Central memory CD8-positive, alpha-beta T cell (primary cell): ENCODE data around the gene PCDH9.
"Not testable (repeated sequence)": the region's sequence is repeated elsewhere in the genome, so short reads cannot be mapped to it uniquely, and the experiment has no call there.

Source experiments
- ATAC-seq: fragments of 150-1000 bp; cut with Tn5 transposase; replicated peaks from 2 replicates; pipeline ENCODE4 v1.10.0; 2022; ENCODE audit warnings: mild to moderate bottlenecking, moderate FRiP score, moderate number of reproducible peaks; ENCODE audit not compliant: poor library complexity, severe bottlenecking; ENCODE audit errors: extremely low read depth
- DNase-seq, 2 donors: peaks; one replicate each; pipeline ENCODE4 v3.0.0; 2021; ENCODE audit warnings: low spot score in 2 of 2
- H3K27ac Mint-ChIP-seq: one replicate; pipeline ENCODE4 v1.8.0; 2022; ENCODE audit warnings: low read depth, mild to moderate bottlenecking, moderate library complexity, mixed read lengths
- H3K27me3 Mint-ChIP-seq: one replicate; pipeline ENCODE4 v1.8.0; 2022; ENCODE audit warnings: mixed read lengths
- H3K36me3 Mint-ChIP-seq: one replicate; pipeline ENCODE4 v1.8.0; 2022; ENCODE audit warnings: mild to moderate bottlenecking, moderate library complexity, mixed read lengths; ENCODE audit not compliant: insufficient read depth
- H3K4me1 Mint-ChIP-seq: one replicate; pipeline ENCODE4 v1.8.0; 2022; ENCODE audit warnings: mixed read lengths
- H3K4me3 Mint-ChIP-seq: one replicate; pipeline ENCODE4 v1.8.0; 2022; ENCODE audit warnings: mild to moderate bottlenecking, moderate library complexity, mixed read lengths
- H3K9me3 Mint-ChIP-seq: one replicate; pipeline ENCODE4 v1.8.0; 2022; ENCODE audit warnings: mixed read lengths

The PCDH9 gene

DNA sequence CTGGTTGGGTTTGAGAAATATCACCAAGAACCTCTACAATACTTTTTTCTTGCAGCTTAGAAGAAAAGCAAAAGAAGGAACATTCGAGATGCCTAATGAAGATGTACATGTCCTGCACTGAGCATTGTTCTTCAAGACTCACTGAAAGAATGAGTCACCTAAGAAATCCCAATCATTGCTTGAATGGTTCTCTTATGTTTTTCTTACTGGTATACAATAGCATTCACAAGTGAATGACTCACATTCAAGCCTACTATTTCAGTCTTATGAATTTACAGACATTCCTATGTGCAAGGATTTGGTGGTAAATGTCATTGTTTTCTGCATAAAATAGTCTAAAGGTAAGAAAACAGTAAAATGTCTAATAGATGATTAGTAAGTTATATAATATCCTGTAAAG is 594.6 kb downstream of the PCDH9 start:
- H3K36me3 Mint-ChIP-seq, result no peaks in the 10 kb centered on the region
- no peak overlapping the region for H3K4me3 Mint-ChIP-seq
- ATAC-seq, result no peak
- H3K9me3 Mint-ChIP-seq, result peaks cover 6% of the 10 kb centered on the region
- H3K27ac Mint-ChIP-seq, result no peak overlapping the region
- no peaks in the 10 kb centered on the region for H3K4me1 Mint-ChIP-seq
- DNase-seq, result no peak
- no peaks in the 10 kb centered on the region for H3K27me3 Mint-ChIP-seq

DNA sequence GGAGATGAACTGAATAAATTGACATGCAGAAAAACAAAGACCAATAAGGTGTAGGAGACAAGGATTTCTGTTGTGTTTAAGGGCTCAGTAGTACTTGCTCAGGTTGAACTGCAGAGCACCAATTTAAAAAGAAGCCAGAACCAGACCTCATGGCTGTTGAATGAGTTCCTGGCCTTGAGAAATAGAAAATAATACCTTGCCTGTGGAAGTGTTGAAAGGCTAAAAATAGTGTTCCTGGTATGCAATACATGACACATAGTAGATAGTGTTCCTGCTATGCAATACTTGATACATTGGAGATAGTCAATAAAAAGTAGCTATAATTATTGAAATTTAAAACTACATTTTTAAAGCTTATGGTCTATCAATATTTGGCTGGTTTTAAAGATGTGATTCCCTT is 595.8 kb downstream of the PCDH9 start:
- DNase-seq (no peak), ATAC-seq (no peak)
- H3K4me3 Mint-ChIP-seq, result no peak overlapping the region
- peaks cover 6% of the 10 kb centered on the region for H3K9me3 Mint-ChIP-seq
- no peaks in the 10 kb centered on the region for H3K4me1 Mint-ChIP-seq
- no peak overlapping the region for H3K27ac Mint-ChIP-seq
- H3K27me3 Mint-ChIP-seq, result no peaks in the 10 kb centered on the region
- H3K36me3 Mint-ChIP-seq, result no peaks in the 10 kb centered on the region

- ATAC-seq (no peak), DNase-seq (no peak)
- no peak overlapping the region for H3K4me3 Mint-ChIP-seq
- H3K27me3 Mint-ChIP-seq, result no peaks in the 10 kb centered on the region
- no peaks in the 10 kb centered on the region for H3K36me3 Mint-ChIP-seq
- H3K9me3 Mint-ChIP-seq, result no peaks in the 10 kb centered on the region
- H3K4me1 Mint-ChIP-seq, result no peaks in the 10 kb centered on the region
- H3K27ac Mint-ChIP-seq, result no peak overlapping the region
Measured at GRCh38 chr13:66627512-66627911, 602.6 kb downstream of the PCDH9 start.

- Mint-ChIP-seq H3K27me3 (no peaks in the 10 kb centered on the region), H3K27ac (no peak overlapping the region), H3K4me3 (no peak overlapping the region), H3K4me1 (no peaks in the 10 kb centered on the region), H3K36me3 (no peaks in the 10 kb centered on the region), H3K9me3 (peaks cover 12% of the 10 kb centered on the region)
- DNase-seq, result no peak
- no peak for ATAC-seq
Measured at GRCh38 chr13:66624302-66624701, 605.8 kb downstream of the PCDH9 start.

GRCh38 chr13:66623129-66623820 is 606.9 kb downstream of the PCDH9 start:
- DNase-seq, result no peak
- peaks cover 12% of the 10 kb centered on the region for H3K9me3 Mint-ChIP-seq
- no peaks in the 10 kb centered on the region for H3K27me3 Mint-ChIP-seq
- ATAC-seq, result no peak
- H3K4me1 Mint-ChIP-seq, result no peaks in the 10 kb centered on the region
- H3K27ac Mint-ChIP-seq, result no peak overlapping the region
- H3K36me3 Mint-ChIP-seq, result no peaks in the 10 kb centered on the region
- no peak overlapping the region for H3K4me3 Mint-ChIP-seq

DNA sequence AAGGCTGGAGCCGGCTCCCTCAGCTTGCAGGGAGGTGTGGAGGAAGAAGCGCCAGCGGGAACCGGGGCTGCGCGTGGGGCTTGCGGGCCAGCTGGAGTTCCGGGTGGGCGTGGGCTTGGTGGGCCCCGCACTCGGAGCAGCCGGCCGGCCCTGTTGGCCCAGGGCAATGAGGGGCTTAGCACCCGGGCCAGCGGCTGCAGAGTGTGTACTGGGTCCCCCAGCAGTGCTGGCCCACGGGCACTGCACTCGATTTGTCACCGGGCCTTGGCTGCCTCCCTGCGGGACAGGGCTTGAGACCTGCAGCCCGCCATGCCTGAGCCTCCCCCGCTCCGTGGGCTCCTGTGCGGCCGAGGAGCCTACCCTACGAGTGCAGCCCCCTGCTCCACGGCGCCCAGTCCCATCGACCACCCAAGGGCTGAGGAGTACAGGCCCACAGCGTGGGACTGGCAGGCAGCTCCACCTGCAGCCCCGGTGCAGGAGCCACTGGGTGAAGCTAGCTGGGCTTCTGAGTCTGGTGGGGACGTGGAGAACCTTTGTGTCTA is 608.2 kb downstream of the PCDH9 start:
- not testable (repeated sequence) for DNase-seq, ATAC-seq, H3K27me3 Mint-ChIP-seq, H3K27ac Mint-ChIP-seq, H3K4me1 Mint-ChIP-seq, H3K4me3 Mint-ChIP-seq, H3K36me3 Mint-ChIP-seq
- H3K9me3 Mint-ChIP-seq, result peaks cover 19% of the 10 kb centered on the region

GRCh38 chr13:66618702-66619101 is 611.4 kb downstream of the PCDH9 start:
- Mint-ChIP-seq H3K4me1 (no peaks in the 10 kb centered on the region), H3K27me3 (no peaks in the 10 kb centered on the region), H3K27ac (no peak overlapping the region), H3K4me3 (no peak overlapping the region), H3K36me3 (no peaks in the 10 kb centered on the region), H3K9me3 (peaks cover 23% of the 10 kb centered on the region)
- ATAC-seq (no peak), DNase-seq (no peak)

- Mint-ChIP-seq H3K4me1 (no peaks in the 10 kb centered on the region), H3K36me3 (no peaks in the 10 kb centered on the region), H3K9me3 (peaks cover 29% of the 10 kb centered on the region), H3K27me3 (no peaks in the 10 kb centered on the region), H3K4me3 (no peak overlapping the region), H3K27ac (no peak overlapping the region)
- DNase-seq (no peak), ATAC-seq (no peak)
Measured at GRCh38 chr13:66617786-66618185, 612.4 kb downstream of the PCDH9 start.

DNA sequence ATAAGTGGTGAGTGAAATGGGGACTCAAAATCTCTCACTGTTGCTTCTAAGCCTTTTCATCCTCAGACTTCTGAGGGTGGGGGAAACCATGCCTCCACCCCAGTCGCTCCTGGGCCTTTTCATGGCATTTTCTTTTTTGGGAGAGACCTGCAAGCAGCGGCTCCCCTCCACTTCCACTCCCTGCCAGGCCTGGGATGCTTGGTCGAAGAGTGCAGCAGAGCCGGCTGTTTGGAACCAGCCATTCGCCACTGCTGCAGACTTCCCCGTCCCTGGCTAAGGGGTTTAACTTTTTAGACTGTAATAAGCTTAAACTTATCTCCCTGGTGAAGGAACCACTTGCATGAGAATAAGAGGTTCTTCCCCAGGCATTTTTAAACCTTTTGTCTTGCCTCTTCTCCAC is 617.2 kb downstream of the PCDH9 start:
- DNase-seq (no peak), ATAC-seq (no peak)
- no peaks in the 10 kb centered on the region for H3K27me3 Mint-ChIP-seq
- no peak overlapping the region for H3K4me3 Mint-ChIP-seq
- H3K36me3 Mint-ChIP-seq, result no peaks in the 10 kb centered on the region
- peaks cover 17% of the 10 kb centered on the region for H3K9me3 Mint-ChIP-seq
- H3K4me1 Mint-ChIP-seq, result no peaks in the 10 kb centered on the region
- H3K27ac Mint-ChIP-seq, result no peak overlapping the region

DNA sequence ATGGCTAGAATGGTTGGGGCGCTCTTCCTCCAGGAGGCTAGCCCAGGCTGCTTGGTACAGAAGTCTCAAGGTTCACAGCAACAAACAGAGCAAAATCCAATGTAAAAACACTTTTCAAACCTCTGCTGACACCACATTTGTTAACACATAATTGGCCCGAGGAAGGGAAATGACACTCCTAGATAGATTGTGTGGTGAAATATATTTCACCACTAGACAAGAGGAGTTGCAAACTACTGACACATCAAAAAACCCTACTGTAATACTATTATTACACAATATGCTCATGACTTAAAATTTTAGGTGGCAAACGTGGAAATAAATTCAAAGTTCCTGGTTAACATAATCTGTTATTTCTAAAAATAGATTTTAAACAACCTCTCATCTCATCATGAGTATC is 643.6 kb downstream of the PCDH9 start:
- H3K27ac Mint-ChIP-seq, result no peak overlapping the region
- no peaks in the 10 kb centered on the region for H3K36me3 Mint-ChIP-seq
- DNase-seq (no peak), ATAC-seq (no peak)
- H3K9me3 Mint-ChIP-seq, result peaks cover 15% of the 10 kb centered on the region
- no peaks in the 10 kb centered on the region for H3K4me1 Mint-ChIP-seq
- H3K27me3 Mint-ChIP-seq, result no peaks in the 10 kb centered on the region
- no peak overlapping the region for H3K4me3 Mint-ChIP-seq

DNA sequence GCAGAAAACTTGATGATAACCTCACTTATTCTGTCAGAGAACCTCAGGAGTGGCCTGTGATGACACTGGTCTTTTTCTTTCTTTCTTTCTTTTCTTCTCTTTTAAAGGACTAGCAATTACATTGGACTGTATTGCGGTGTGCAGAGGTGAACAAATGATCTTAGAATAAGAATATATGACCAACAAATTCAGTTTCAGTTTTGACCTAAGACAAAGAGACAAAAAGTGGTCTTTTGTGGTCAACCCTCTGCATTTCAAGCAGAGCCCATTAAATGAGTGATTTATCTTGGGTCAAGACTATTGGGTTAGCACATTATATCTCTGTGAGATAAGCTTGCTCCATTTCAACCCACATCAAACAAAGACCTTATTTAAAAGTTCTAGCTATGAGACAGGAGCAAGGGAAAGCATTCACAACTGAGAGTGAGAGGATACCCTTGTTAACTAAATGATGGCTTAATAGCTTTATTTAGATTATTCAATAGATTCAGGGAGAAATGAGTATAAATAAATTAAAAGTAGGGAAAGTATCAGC is 644.4 kb downstream of the PCDH9 start:
- H3K27ac Mint-ChIP-seq, result no peak overlapping the region
- ATAC-seq, result no peak
- no peaks in the 10 kb centered on the region for H3K4me1 Mint-ChIP-seq
- H3K36me3 Mint-ChIP-seq, result no peaks in the 10 kb centered on the region
- no peak overlapping the region for H3K4me3 Mint-ChIP-seq
- H3K9me3 Mint-ChIP-seq, result peaks cover 15% of the 10 kb centered on the region
- no peaks in the 10 kb centered on the region for H3K27me3 Mint-ChIP-seq
- DNase-seq, result no peak

DNA sequence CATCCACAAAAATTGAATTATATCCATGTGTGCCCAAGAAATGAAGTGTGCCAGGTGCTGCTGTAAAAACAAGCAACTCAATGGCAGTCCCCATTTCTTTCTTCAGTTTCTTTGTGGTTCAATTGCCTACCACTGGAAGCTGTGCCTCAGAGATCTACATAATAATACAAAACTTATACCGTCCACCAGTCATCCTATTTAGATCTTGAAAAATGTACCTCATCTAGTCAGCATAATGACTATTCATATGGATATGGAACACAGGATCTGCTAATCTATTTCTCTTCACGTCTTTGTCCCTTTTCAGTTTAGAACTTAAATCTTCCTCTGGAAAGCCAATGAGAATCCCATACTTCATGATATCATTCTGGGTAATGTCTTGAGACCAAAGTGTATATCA is 648.5 kb downstream of the PCDH9 start:
- H3K9me3 Mint-ChIP-seq, result peaks cover 22% of the 10 kb centered on the region
- DNase-seq, result no peak
- H3K27ac Mint-ChIP-seq, result no peak overlapping the region
- H3K4me3 Mint-ChIP-seq, result no peak overlapping the region
- H3K36me3 Mint-ChIP-seq, result no peaks in the 10 kb centered on the region
- H3K4me1 Mint-ChIP-seq, result no peaks in the 10 kb centered on the region
- H3K27me3 Mint-ChIP-seq, result no peaks in the 10 kb centered on the region
- no peak for ATAC-seq

- H3K4me1 Mint-ChIP-seq, result no peaks in the 10 kb centered on the region
- H3K27me3 Mint-ChIP-seq, result no peaks in the 10 kb centered on the region
- ATAC-seq (no peak), DNase-seq (no peak)
- H3K27ac Mint-ChIP-seq, result no peak overlapping the region
- H3K9me3 Mint-ChIP-seq, result peaks cover 24% of the 10 kb centered on the region
- H3K4me3 Mint-ChIP-seq, result no peak overlapping the region
- H3K36me3 Mint-ChIP-seq, result no peaks in the 10 kb centered on the region
Measured at GRCh38 chr13:66578305-66578704, 651.8 kb downstream of the PCDH9 start.
